K562 (cell line): Measurements from ENCODE around the gene MEF2D. TPM values are rescaled to one million over a fixed set of nuclear protein-coding genes. Genes with fewer than 3 reads are reported as not detected.
A peak's percentile ranks its signal among the peaks of the same experiment; 100 is the strongest.

Experiments used
- ATF1 ChIP-seq, 2 experiments: fragments of 450-650 bp in 1 of 2; IDR thresholded peaks; 2 replicates each; pipeline ENCODE4 v1.6.1; 2016; ENCODE audit warnings: missing compliant biosample characterization in 1 of 2, missing genetic modification characterization in 1 of 2
- E2F6 ChIP-seq, 2 experiments: IDR thresholded peaks; 2 replicates each; pipeline ENCODE4 v1.6.1; 2011; ENCODE audit warnings: borderline replicate concordance in 1 of 2, control low read depth in 1 of 2, low read depth in 1 of 2, low read length in 1 of 2, mild to moderate bottlenecking in 1 of 2, mixed read lengths in 1 of 2, moderate library complexity in 1 of 2; ENCODE audit not compliant: insufficient read depth in 1 of 2, insufficient read length in 1 of 2, poor library complexity in 1 of 2, severe bottlenecking in 1 of 2; ENCODE audit errors: extremely low read depth in 1 of 2
- FOXM1 ChIP-seq, 2 experiments: fragments of 450-650 bp in 1 of 2; sonication (generic) in 1 of 2; formaldehyde crosslinking in 1 of 2; IDR thresholded peaks; 2 replicates each; pipeline versions ENCODE4 v1.6.1 to v1.9.0; 2017 to 2022; ENCODE audit warnings: low read depth in 2 of 2, mild to moderate bottlenecking in 2 of 2, missing genetic modification reagents in 1 of 2, moderate library complexity in 1 of 2
- FOXO4 ChIP-seq: fragments of 450-650 bp; formaldehyde crosslinking; IDR thresholded peaks from 2 replicates; pipeline ENCODE4 v1.4.0; 2020; ENCODE audit warnings: mild to moderate bottlenecking, moderate library complexity
- HOXB6 ChIP-seq: fragments of 250-450 bp; sonication (Bioruptor Pico); IDR thresholded peaks from 2 replicates; pipeline ENCODE4 v1.5.1; 2022; ENCODE audit warnings: mild to moderate bottlenecking, borderline replicate concordance
- PPARD ChIP-seq: fragments of 250-450 bp; sonication (Bioruptor Pico); IDR thresholded peaks from 2 replicates; pipeline ENCODE4 v1.8.0; 2022; ENCODE audit warnings: inconsistent platforms, mild to moderate bottlenecking, moderate library complexity
- RBM34 ChIP-seq: fragments of 200-400 bp; formaldehyde crosslinking; IDR thresholded peaks from 2 replicates; pipeline ENCODE4 v1.6.1; 2018; ENCODE audit warnings: low read length, borderline replicate concordance; ENCODE audit not compliant: insufficient read depth
- RCOR1 ChIP-seq, 2 experiments: IDR thresholded peaks; 2 replicates each; pipeline ENCODE4 v1.6.1; 2012; ENCODE audit warnings: low read depth in 2 of 2, low read length in 2 of 2, borderline replicate concordance in 1 of 2, improper control_type of control experiment in 1 of 2
- SAP30 ChIP-seq: fragments of 200-600 bp; sonication (generic); IDR thresholded peaks from 2 replicates; pipeline ENCODE4 v1.6.1; 2012; ENCODE audit warnings: borderline replicate concordance, low read depth, mild to moderate bottlenecking, moderate library complexity, low read length, control low read depth, inconsistent platforms; ENCODE audit not compliant: insufficient read depth, poor library complexity, severe bottlenecking
- SFPQ ChIP-seq: fragments of 200-400 bp; formaldehyde crosslinking; IDR thresholded peaks from 2 replicates; pipeline ENCODE4 v1.6.1; 2017; ENCODE audit warnings: mild to moderate bottlenecking, low read depth, low read length, moderate library complexity
- SMAD4 ChIP-seq: fragments of 250-450 bp; sonication (Bioruptor Pico); conservative IDR thresholded peaks from 2 replicates; pipeline ENCODE4 v1.8.0; 2021; ENCODE audit warnings: inconsistent platforms, mild to moderate bottlenecking, moderate library complexity
- TAF9B ChIP-seq: fragments of 450-650 bp; IDR thresholded peaks from 2 replicates; pipeline ENCODE4 v1.6.1; 2018; ENCODE audit warnings: mild to moderate bottlenecking; ENCODE audit not compliant: partially characterized antibody
- TAL1 ChIP-seq: fragments of 450-650 bp; IDR thresholded peaks from 2 replicates; pipeline ENCODE4 v1.6.1; 2016; ENCODE audit warnings: mild to moderate bottlenecking
- TCF7L2 ChIP-seq: fragments of 150-350 bp; IDR thresholded peaks from 2 replicates; pipeline ENCODE4 v1.6.1; 2016; ENCODE audit warnings: low read depth, mild to moderate bottlenecking, low read length, moderate library complexity
- TEAD4 ChIP-seq, 2 experiments: sonication (generic) in 1 of 2; formaldehyde crosslinking in 1 of 2; IDR thresholded peaks; 2 replicates each; pipeline versions ENCODE4 v1.6.1 to v1.8.0; 2012 to 2022; ENCODE audit warnings: borderline replicate concordance in 1 of 2, inconsistent platforms in 1 of 2, low read length in 1 of 2, mild to moderate bottlenecking in 1 of 2, missing genetic modification reagents in 1 of 2
- THRA ChIP-seq: fragments of 450-650 bp; IDR thresholded peaks from 2 replicates; pipeline ENCODE4 v1.6.1; 2017; ENCODE audit warnings: mild to moderate bottlenecking, moderate library complexity
- XRCC3 ChIP-seq: fragments of 450-650 bp; IDR thresholded peaks from 2 replicates; pipeline ENCODE4 v1.6.1; 2017; ENCODE audit warnings: mild to moderate bottlenecking, moderate library complexity
- ZNF511 ChIP-seq: sonication (generic); formaldehyde crosslinking; IDR thresholded peaks from 2 replicates; pipeline ENCODE4 v1.8.0; 2022; ENCODE audit warnings: mild to moderate bottlenecking, missing genetic modification reagents
- polyA plus RNA-seq, 8 experiments: library from polyadenylated mRNA; depleted of rRNA in 4 of 8; stranded (reverse) in 5 of 8; unstranded in 3 of 8; fragments of >200 nt; fragmentation: Nextera tagmentation in 2 of 8; fragmentation: Illumina TruSeq in 1 of 8; extraction: Ambion mirVana in 2 of 8; extraction: Trizol in 1 of 8; gene quantifications; 2 replicates each; pipeline versions ENCODE4 v1.2.1 to v1.2.3, GENCODE V29; 2011 to 2014; ENCODE audit warnings: inconsistent platforms in 1 of 8, missing spikeins in 1 of 8
- total RNA-seq, 7 experiments: library from RNA; depleted of rRNA in 6 of 7; stranded (reverse); fragments of >200 nt in 6 of 7; fragmentation: Illumina TruSeq in 2 of 7; extraction: Trizol in 2 of 7; gene quantifications; 2 replicates each; pipeline versions ENCODE4 v1.2.1 to v1.2.3, GENCODE V29; 2011 to 2021; ENCODE audit warnings: low replicate concordance in 1 of 7

Gene MEF2D
- total and polyA plus RNA-seq, 9 of the 15 experiments (the other 6 are each of a cell fraction or from before 2014, with no cell fraction given), result 0.10 to 19.5 (median 2.6) TPM

DNA sequence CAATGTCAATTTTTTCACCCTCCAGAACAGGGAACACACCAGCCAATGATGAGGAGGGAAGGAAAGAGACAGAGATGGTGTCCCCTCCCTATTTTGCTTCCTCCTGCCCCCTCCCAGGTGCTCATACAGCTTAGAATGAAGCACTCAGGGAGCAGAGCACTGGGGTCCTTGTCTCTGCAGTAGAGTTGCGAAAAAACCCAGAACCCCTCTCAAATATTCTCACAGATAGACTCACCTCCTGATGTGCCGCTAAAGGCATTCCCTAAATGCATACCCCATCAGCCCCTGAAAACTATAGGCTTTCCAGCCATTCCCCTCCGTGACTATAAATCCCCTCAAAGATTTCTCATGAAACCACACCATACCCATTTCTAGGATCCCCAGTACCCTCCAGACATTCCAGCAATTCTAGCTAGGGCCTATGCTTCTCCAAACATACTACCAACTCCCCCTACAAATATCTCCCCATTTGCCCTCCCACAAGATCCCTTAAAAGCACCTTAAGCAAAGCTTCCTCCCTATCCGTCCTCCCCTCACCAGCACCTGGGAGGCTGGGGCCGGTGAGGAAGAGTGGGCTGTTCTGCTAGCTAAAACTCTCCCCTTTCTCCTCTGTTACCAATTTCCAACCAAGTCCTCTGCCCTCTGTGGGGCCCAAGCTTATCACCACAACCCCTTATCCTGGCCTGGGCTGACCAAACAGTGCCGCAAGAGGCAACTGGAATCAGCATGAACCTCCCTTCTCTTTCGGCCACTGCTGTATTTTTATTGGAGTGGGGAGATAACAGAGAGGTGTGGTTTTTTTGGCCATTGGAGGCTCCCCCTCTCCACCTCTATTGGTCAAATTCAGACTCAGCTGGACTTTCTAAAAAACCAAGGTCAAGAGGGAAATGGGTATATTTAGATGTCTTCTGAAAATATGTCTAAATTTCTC is 76.9 kb downstream of the MEF2D start (continued):
- TF ChIP-seq E2F6 (IDR thresholded peaks at IDR 0.05; ENCODE audit: borderline replicate concordance in 1 of 2, extremely low read depth in 1 of 2, insufficient read depth in 1 of 2, insufficient read length in 1 of 2, low read depth in 1 of 2, low read length in 1 of 2, poor library complexity in 1 of 2, severe bottlenecking in 1 of 2) (no peak), SFPQ (no peak), RCOR1 (IDR thresholded peaks at IDR 0.05; ENCODE audit: borderline replicate concordance in 1 of 2, low read depth in 2 of 2, low read length in 2 of 2) (peak in 1 of 2 experiments; percentile 43; a peak in 1 of 4 replicates), ZNF511 (CRISPR knock-in tag) (no peak), THRA (no peak), HOXB6 (CRISPR knock-in tag) (no peak), FOXM1 (IDR thresholded peaks at IDR 0.05; ENCODE audit: low read depth) (no peak), FOXM1 (CRISPR knock-in tag; IDR thresholded peaks at IDR 0.05; ENCODE audit: low read depth) (no peak), TAF9B (no peak), PPARD (no peak), XRCC3 (no peak), RBM34 (no peak), TEAD4 (IDR thresholded peaks at IDR 0.05; ENCODE audit: low read length) (no peak), TEAD4 (CRISPR knock-in tag; IDR thresholded peaks at IDR 0.05; ENCODE audit: borderline replicate concordance) (no peak), FOXO4 (CRISPR knock-in tag) (no peak), TCF7L2 (no peak), SAP30 (no peak), TAL1 (peak; percentile 29; the same call in 1 of the 2 replicates), ATF1 (CRISPR knock-in tag; IDR thresholded peaks at IDR 0.05) (no peak), ATF1 (tag; IDR thresholded peaks at IDR 0.05) (no peak), SMAD4 (CRISPR knock-in tag) (peak; percentile 31)
